ENCODE measurements around the gene TMED10.

Gene TMED10

DNA sequence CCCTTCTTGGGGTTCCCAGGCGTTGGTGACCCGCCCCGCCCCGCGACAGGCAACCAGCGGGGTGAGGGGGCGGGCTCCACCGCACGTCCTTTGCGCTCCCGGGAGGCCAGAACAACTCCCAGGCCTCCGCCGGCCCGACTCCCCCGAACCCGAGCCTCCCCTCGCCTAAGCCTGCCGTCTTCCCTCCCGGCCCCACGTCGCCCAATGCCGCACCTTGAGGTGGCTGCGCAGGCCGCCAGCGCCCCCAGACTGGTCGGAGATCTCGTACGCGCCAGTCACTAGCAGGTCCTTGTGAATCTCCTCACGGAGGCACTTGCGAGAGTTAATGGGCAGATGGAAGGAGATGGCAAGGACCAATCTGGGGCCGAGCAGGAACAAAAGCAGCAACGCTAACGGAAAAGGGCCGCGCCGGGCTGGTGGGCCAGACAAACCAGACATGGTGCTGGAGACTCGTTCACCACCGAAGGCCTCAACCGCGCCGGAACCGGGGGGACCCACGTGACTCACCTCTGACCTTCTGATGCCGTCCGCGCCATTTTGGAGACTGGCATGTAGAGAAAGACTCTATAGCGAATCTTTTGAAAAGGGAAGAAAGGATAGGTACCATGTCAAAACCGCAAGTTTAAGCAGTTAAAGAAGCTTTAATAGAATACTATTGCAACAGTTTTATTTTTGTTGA, at the start of gene TMED10:
Gene TMED10 (minus strand): TSS at position 471 of the 679 bp plus-strand sequence. CDS start 33 bp downstream, at position 438.
- peak; percentile 88 for DNase-seq

DNA sequence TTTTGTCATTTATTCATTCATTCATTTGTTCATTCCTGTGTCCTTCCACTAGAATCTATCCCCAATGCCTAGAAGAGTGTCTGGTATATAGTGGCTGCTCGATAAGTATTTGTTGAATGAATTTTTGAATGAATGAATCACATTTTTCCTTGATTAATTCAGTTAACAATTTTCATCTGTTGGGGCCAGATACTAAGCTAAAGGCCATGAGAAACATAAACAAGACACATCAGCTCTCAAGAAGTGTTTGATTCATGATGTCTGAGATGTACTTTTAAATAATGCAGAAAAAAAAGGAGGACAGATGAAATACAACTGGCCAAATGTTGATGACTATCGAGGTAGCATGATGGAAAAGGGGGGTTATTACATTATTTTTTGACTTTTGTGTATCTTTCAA, 48.1 kb upstream of the TMED10 start:
- no peak for DNase-seq

DNA sequence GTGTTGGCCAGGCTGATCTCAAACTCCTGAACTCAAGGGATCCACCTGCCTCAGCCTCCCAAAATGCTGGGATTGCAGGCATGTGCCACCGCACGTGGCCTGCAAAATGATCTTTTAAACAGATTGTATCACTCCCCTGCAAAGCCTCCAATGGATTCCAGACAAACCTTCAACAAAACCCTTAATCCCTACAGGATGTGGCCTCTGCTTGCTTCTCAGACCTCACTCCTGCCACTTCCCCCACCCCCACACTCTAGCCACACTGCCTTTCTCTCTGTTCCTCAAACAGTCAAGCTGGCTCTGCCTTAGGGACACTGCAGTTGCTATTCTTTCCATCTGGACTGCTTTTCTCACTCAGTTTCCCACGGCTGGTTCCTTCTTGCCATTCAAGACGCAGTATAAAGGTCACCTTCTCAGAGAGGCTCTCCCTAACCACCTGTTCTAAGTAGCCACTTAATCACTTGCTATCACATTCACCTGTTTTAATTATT, 47.3 kb upstream of the TMED10 start:
- no peak for DNase-seq

- DNase-seq = no peak
Measured at GRCh38 chr14:75222208-75222701, 45.8 kb upstream of the TMED10 start.

DNA sequence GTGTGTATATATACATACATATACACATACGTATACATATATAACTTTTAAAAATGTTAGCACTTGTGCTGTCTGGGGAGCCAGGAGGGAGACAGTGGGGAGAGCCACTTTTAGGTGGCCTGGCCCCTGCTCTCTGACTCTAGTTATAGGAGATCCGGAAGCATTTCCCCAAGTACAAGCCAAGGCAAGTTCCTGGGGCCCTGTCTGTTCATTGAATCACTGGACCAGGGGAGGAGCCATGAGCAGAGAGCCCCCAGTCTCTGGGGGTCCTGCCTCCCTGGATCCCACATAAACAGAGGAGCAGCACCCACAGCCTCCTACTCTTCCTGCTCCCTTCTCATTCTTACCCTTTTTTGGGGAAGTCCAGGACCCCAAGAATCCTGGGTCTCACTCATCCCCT, 45.4 kb upstream of the TMED10 start:
- no peak for DNase-seq

GRCh38 chr14:75220156-75220555, 43.7 kb upstream of the TMED10 start:
- DNase-seq = no peak

DNA sequence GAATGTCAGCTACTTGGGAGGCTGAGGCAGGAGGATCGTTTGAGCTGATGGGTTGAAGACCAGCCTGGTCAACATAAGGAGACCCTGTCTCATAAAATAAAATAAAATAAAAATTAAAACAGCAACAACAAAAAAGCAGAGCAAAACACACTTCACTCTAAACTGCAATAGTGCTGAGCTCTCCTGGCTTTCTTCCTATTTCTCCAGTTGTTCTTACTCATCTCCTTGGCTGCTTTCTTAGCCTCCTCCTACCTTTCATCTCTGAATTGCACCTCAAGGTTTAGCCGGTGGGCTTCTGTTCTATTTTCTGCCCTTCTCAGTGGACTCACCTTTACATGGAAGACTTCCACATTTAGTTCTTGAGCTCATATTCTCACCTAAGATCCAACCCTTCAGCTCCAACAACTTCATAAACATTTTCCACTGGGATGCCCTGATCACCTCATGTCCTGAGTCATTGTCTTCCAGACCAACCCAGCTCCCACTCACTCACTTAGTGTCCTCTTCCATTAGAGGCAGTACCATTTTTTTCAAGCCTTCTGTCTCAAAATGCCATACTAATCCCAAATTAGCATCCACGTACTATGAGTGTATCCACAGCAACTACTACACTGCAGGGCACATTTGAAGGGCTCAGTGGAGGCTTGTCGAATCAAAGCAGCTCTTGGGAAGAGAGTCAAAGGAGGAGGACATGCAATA, 41.2 kb upstream of the TMED10 start:
- DNase-seq = no peak

DNA sequence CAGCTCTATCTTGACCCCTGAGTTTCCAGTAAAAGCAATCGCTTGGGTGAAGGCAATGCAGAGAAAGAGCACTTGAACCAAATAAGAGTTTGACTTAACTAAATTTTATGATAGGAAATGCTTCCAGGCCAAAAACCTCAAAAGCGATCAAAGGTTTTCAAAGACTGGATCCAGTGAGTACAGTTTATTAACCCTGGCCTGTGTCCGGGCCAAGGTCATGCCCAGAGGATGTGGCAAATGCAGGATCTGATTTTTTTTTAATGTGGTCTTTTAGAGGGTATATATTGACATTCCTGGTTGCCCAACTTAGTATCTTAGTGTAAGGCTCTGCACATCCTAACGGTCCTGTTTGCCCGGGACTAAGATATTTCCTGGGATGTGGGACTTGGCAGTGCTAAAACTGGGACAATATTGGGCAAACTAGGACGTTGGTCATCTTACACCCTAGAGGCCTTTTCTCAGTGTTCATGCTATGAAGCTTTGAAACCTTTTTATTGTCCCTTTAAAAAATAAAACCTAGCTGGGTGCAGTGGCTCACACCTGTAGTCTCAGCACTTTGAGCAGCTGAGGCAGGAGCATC, 40.1 kb upstream of the TMED10 start:
- DNase-seq = no peak

GRCh38 chr14:75215520-75215919, 39.1 kb upstream of the TMED10 start:
- no peak for DNase-seq

DNA sequence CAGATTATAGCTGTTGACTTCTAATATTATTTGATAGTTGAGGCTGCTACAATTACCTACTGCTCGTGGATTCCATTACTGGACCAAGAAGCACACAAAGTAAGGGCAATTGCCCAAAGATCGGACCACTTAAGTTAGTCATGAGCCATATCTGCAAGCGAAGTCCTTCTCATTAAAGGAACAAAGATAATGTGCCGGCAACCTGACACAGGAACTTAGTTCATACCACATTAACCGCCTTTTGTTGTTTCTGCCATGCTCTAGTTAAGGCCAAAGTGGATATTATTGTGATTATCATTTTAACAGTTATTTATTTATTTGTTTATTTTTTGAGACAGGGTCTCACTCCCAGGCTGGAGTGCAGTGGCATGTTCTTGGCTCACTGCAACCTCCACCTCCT, 38.1 kb upstream of the TMED10 start:
- no peak for DNase-seq

DNA sequence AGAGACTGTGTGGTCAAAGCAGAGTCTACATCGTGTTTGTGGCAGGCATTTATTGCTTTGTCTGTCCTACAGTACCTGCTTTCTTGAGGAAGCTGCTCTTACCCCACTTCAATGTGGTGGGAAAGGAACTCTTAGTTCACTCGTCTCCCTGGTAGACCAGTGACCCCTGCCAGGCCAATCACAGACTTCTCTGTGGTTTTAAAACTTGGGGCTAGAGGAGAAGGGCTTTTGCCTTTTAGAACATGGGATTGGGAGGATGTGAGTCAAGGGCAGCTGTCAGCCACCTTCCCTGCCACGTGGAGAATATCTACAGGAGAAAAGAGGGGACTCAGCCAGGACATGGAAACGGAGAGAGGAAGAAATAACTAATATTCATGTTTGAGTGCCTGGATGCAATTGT, 36.8 kb upstream of the TMED10 start:
- no peak for DNase-seq

DNA sequence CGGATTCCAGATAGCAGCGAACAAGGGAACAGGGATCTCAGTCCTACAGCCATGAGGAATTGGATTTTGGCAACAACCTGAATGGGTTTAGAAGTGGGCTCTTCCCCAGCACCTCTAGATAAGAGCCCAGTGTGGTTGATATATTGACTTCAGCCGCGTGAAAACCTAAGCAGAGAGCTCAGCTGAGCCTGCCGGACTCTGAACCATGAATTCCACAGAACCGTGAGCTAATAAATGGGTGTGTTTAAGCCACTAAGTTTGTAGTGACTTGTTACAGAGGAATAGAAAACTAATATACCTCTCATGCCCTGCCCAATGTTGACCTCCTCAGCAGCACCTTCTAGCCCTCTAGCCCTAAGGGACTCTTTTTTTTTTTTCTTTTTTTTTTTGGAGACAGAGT, 32.4 kb upstream of the TMED10 start:
- DNase-seq = no peak

DNA sequence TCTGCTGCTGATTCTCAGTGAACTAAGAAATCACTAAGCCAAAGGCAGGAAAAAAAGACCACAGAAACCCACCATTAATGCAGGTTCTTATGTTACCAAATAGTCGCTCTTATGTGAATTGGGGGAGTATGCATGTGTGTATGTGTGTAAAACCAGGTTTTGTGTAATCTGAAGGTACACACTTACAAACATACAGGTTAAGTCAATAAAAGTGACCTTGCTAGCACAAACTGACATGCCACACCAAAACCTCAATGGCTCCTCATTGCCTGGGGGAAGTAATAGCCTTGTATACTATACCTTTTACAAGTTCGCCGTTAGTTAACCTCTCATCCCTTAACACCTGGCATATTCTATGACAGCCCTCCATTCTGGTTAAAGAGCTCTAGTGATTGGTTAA, 29.8 kb upstream of the TMED10 start:
- no peak for DNase-seq

GRCh38 chr14:75205591-75205990, 29.2 kb upstream of the TMED10 start:
- DNase-seq = no peak

- no peak for DNase-seq
Measured at GRCh38 chr14:75204116-75204515, 27.7 kb upstream of the TMED10 start.

DNA sequence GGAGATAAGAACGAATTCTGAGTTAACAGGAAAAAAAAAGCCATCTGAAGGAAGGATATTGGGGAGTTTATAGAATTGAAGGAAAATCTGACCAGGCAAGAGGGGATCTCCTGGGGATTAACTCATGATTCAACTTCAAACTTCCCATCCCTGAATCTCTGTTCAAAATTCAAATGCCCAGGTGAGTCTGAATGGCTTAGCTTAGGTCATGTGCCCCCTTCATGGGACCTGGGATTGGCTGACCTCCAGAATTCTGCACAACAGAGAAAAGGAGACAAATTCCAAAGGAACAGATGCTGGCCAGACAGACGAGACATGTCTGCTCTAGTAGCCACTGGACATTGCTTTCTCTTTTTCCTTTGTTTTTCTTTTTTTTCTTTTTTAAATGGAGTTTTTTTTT, 26.2 kb upstream of the TMED10 start:
- DNase-seq = no peak

DNA sequence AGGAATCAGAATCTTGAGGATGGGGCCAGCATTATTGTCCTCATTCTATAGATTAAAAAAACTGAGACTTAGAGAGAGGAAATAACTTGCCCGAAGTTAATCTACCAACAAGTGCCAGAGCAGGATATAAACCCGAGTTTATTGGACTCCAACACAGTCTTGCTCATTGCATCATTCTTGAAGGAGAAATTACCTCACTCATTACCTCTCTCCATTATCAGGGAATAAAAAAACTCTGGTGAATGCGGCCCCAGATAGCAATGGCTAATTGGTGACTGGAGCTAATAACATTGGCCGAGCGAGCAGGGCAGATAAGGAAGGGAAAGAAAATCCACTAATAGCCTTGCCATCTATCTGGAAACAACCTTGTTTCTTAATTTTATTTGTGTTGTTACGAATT, 24.7 kb upstream of the TMED10 start:
- DNase-seq = no peak

GRCh38 chr14:75200451-75200850, 24.0 kb upstream of the TMED10 start:
- DNase-seq = no peak

DNA sequence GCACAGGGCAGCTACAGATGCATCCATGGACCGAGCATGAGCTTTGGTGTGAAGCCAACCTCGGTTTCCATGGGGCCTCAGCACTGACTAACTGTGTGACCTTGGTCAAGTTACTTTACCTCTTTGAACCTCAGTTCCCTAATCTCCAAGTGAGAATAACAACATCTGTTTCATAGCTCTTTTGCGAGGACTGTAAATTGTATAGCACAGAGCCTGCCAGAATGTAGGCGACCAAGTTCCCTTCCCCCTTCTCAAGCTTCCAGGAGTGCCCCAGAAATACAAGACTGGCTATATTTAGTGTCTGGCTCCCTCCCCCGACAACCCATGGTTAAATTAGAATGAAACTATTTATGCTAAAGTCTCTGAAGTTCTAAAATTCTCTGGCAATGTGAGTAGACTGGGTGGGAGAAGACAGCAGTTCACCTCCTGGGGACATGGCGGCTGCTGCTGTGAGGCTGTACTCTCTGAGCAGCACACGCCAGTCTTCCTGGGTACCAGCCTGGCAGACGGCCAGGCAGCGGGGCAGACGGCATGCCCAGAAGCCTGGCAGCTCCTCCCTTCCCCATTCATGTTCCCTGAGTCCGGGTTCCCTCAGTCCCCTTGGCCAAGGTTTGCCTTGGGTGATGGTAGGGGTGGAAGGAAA, 22.0 kb upstream of the TMED10 start:
- DNase-seq = no peak

DNA sequence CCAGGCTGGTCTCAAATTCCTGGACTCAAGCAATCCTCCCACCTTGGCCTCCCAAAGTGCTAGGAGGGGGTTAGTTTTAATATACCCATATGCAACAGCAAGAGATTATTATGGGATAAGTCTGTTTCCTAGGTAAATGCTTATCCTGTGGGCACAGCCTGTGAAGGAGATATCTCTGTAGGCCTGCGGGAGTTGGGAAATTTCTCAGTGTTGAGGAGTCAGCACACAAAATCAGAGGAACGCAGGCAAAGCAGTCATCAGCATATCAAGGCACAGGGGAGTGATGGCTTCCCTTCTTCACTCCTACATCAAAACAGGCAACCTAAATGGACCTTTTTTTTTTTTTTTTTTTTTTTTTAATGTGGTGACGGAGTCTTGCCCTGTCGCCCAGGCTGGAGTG, 20.9 kb upstream of the TMED10 start:
- DNase-seq = no peak

DNA sequence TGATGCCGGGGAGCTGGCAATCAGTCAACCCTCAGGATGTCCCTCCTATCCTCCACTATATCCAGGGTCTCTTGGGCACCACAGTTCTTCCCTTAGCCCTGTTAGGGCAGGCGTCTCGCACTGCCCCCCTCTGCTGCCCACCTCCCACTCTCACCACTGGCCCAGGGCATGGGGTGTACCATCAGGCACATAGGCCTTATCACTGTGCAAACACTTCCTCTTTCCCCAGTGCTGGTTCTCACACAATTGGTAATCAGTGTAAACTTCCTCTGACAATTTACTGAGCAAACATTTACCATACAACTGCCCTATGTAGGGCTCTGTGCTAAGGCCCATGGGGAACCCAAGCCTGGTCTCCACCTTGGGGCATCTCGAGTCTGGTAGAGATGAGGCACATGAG, 20.1 kb upstream of the TMED10 start:
- DNase-seq = no peak

- no peak for DNase-seq
Measured at GRCh38 chr14:75196064-75196463, 19.7 kb upstream of the TMED10 start.

DNA sequence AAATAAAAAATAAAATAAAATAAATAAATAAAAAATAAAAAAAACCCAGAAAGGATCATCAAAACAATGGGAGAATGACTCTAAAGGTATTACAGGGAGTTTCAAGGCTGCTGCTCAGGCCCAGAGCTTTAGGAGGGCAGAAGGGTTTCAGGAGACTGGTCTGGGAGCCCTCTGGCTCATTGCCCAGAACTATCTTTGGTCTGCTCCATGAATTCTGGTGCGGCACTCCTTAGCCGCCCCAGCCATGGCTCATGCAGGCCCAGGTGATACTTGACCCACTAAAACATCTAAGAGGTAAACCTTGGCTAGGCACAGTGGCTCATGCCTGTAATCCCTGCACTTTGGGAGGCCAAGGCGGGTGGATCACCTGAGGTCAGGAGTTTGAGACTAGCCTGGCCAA, 14.7 kb upstream of the TMED10 start:
- no peak for DNase-seq

- DNase-seq = no peak
Measured at GRCh38 chr14:75190023-75190422, 13.6 kb upstream of the TMED10 start.
